HG03457 (cell line): ENCODE measurements around the gene BAHCC1.
"Not testable (repeated sequence)": the region's sequence is repeated elsewhere in the genome, so short reads cannot be mapped to it uniquely, and the experiment has no call there.

Source experiments
- ATAC-seq: cut with Tn5 transposase; IDR thresholded peaks from one replicate; pipeline ENCODE4 v1.9.1; 2021; ENCODE audit warnings: moderate number of reproducible peaks; ENCODE audit not compliant: unreplicated experiment

BAHCC1 gene

DNA sequence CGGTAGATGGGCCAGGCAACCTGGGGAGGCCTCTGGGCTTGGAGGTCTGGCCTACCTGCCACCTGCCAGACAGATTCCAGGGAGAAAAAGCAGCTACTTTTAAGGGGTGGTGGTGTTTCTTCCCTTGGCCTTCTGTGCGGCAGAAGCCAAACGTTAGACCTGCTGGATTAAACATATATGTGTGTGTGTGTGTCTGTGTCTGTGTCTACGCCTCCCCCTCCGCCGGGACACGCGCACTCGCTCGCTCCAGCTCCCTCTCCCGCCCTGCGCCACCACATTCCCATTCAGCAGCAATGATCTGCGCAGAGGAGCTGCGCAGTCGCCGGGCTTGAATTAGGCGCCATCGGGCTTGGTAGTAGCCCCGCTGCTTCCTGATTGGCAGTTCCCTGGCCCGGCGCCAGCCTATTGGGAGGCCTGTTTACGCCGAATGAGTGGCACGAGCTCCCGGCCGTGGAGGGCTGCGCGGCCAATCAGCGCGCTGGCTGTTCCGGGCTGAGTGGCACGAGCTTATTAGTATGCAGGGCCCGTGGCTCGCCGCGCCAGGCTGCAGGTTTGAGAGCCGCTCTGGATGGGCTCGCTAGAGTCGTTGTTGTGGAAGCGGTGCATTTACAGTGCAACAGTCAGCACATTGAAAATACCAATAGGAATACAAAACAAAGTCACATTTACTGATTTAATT, at the start of gene BAHCC1:
TSS of gene BAHCC1 (plus strand) at position 537 of the 679 bp plus-strand sequence. CDS start 4,283 bp downstream, outside the sequence.
- no peak for ATAC-seq

DNA sequence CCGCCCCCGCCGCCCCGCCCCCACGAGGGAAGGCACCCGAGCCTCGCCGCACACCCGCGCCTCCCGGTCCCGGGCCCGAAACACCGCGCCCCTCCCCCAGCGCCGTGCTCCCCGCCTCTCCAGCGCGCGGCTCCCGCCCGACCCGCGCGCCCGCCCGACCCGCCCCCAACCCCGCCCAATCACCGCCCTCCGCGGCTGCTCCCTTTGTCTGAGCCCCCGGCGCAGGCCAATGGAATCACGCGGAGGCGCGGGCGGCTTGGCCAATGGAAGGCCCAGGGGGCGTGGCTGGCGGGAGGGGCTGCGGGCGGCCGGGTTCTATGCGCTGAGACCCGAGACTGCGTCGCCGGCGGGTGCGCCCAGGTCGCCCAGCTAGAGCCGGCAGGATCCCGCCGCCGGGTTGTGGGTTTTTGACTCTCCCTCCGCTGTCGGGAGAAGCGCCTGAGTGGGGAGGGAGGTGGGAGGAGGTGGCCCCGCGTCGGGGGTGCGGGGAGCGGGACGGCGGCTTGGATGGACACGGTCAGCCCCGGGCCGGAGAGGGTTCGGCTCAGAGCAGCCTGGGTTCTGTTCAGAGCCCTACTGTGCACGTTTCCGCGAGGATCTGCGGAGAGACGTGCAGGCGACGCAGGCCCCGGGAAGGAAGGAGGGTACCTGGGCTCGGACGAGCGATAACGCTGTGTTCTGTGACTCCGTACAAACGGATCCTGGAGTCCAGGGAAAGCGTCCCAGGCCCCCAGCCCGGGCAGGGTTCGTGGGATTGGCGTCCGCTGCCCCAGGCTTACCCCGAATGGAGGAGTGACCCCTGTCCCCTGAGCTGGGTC, 49.0 kb upstream of the BAHCC1 start:
- no peak for ATAC-seq

- no peak for ATAC-seq
Observed at GRCh38 chr17:81346908-81347349, 48.3 kb upstream of the BAHCC1 start.

DNA sequence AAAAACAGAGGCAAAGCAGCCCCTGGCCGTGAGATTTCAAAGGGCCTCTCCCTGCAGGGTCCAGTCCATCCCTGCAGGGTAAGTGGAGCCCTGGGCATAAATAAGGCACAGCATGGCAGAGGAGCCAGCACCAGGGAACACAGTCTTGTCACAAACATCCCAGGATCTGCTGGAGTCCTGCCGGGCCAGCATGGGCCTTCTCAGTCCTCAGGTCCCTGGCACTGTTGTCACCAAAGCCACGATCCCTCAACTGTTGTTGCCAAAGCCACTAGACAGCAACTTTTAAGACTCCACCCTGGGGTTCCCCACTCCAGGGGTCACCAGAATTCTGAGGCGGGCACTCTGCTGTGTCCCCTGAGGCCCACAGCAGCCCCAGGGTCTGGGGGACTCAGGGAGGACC, 47.8 kb upstream of the BAHCC1 start:
- ATAC-seq: no peak

GRCh38 chr17:81348097-81349055, 46.9 kb upstream of the BAHCC1 start:
- ATAC-seq: no peak

GRCh38 chr17:81349397-81350319, 45.6 kb upstream of the BAHCC1 start:
- ATAC-seq: no peak

- ATAC-seq: no peak
Observed at GRCh38 chr17:81350320-81350890, 44.9 kb upstream of the BAHCC1 start.

DNA sequence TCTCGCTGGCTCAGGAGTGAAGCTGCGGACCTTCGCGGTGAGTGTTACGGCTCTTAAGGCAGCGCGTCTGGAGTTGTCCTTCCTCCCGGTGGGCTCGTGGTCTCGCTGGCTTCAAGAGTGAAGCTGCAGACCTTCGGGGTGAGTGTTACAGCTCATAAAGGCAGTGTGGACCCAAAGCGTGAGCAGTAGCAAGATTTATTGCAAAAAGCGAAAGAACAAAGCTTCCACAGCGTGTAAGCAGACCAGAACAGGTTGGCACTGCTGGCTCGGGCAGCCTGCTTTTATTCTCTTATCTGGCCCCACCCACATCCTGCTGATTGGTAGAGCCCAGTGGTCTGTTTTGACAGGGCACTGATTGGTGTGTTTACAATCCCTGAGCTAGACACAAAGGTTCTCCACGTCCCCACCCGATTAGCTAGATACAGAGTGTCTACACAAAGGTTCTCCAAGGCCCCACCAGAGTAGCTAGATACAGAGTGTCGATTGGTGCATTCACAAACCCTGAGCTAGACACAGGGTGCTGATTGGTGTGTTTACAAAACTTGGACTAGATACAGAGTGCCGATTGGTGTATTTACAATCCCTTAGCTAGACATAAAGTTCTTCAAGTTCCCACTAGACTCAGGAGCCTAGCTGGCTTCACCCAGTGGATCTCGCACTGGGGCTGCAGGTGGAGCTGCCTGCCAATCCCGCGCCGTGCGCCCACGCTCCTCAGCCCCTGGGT, 43.8 kb upstream of the BAHCC1 start:
- ATAC-seq: not testable (repeated sequence)

DNA sequence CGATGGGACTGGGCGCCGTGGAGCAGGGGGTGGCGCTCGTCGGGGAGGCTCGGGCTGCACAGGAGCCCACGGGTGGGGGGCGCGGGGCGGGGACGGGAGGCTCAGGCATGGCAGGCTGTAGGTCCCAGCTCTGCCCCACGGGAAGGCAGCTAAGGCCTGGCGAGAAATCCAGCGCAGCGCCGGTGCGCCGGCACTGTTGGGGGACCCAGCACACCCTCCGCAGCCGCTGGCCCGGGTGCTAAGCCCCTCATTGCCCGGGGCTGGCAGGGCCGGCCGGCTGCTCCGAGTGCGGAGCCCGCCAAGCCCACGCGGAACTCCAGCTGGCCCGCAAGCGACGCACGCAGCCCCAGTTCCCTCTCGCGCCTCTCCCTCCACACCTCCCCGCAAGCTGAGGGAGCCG, 43.2 kb upstream of the BAHCC1 start:
- ATAC-seq: not testable (repeated sequence)

- no peak for ATAC-seq
Observed at GRCh38 chr17:81354252-81354953, 40.9 kb upstream of the BAHCC1 start.

GRCh38 chr17:81354954-81355347, 40.3 kb upstream of the BAHCC1 start:
- ATAC-seq: no peak

GRCh38 chr17:81359218-81359617, 36.0 kb upstream of the BAHCC1 start:
- no peak for ATAC-seq

DNA sequence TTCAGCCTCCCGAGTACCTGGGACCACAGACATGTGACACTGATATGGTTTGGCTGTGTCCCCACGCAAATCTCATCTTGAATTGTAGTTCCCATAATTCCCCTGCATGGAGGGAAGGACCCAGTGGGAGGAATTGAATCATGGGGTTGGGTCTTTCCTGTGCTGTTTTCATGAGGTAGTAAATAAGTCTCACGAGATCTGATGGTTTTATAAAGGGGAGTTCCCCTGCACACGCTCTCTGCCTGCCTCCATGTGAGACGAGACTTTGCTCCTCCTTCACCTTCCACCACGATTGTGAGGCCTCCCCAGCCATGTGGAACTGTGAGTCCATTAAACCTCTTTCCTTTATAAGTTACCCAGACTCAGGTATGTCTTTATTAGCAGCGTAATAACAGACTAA, 33.3 kb upstream of the BAHCC1 start:
- not testable (repeated sequence) for ATAC-seq

DNA sequence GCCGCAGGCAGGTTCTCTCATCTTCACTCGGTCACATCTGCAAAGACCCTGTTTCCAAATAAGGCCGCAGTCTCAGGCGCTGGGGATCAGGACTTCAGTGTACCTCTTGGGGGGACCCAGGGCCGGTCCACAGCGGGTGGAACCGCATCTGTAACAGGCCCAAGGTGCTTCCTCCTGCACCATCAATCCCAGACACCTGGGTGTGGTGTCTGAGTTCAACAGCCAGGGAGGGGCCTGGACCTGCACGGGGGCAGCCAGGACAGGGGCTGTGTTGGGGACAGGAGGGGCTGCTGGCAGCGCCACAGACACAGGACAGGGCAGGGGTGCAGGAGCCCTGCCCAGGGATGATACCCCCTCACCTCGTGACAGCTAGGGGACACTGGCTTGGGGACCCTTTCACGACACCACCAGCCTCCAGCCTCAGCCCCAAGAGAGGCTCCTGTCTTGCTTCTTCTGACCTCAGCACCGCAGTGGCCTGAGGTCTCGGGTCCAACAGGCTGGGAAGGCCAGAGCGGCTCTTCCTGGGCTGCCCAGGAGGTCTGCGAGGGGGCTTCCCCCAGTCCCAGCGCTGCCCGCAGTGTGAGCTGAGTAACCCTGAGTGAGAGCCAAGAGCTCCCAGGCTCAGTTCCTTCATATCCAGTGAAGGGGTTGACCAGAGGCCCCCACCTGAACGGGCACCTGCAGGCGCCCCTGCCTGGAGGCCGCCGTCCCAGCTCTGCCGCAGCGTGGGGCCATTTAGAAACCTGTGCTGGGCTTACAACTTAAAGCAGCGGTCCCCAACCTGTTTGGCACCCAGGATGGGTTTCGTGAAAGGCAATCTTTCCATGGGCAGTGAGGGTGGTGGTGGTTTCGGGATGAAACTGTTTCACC, 30.7 kb upstream of the BAHCC1 start:
- ATAC-seq: no peak

- no peak for ATAC-seq
Observed at GRCh38 chr17:81365148-81365600, 30.1 kb upstream of the BAHCC1 start.

GRCh38 chr17:81365601-81366585, 29.4 kb upstream of the BAHCC1 start:
- no peak for ATAC-seq
